Fibroblast of pulmonary artery (primary cell): ENCODE data around the gene KIF23.

Experiments used
- DNase-seq: peaks from one replicate; pipeline ENCODE4 v3.0.0-alpha.2; 2010; ENCODE audit warnings: low read depth
- H3K4me3 ChIP-seq: replicated peaks from 2 replicates; pipeline ENCODE4 v1.5.1; 2011; ENCODE audit warnings: low read depth, mild to moderate bottlenecking, control low read depth, low read length, moderate library complexity
- CTCF ChIP-seq: IDR thresholded peaks from 2 replicates; pipeline ENCODE4 v1.5.1; 2011; ENCODE audit warnings: mild to moderate bottlenecking, control low read depth, low read length, inconsistent platforms; ENCODE audit errors: missing control alignments

Gene KIF23

GRCh38 chr15:69413822-69414700, at the start of gene KIF23:
KIF23 (plus strand) TSS chr15:69414349; CDS start chr15:69414466, 117 bp downstream.
- H3K4me3 ChIP-seq = peak within 1 kb of the TSS; percentile 75
- no peak for TF ChIP-seq CTCF
- peak; percentile 94 for DNase-seq

GRCh38 chr15:69367236-69367635, 46.9 kb upstream of the KIF23 start:
- DNase-seq = no peak
- no peak for TF ChIP-seq CTCF
- no peak overlapping the region for H3K4me3 ChIP-seq

- TF ChIP-seq CTCF = no peak
- no peak overlapping the region for H3K4me3 ChIP-seq
- no peak for DNase-seq
Measured at GRCh38 chr15:69369631-69370030, 44.5 kb upstream of the KIF23 start.

GRCh38 chr15:69373406-69373805, 40.7 kb upstream of the KIF23 start:
- no peak for TF ChIP-seq CTCF
- no peak for DNase-seq
- H3K4me3 ChIP-seq = no peak overlapping the region

DNA sequence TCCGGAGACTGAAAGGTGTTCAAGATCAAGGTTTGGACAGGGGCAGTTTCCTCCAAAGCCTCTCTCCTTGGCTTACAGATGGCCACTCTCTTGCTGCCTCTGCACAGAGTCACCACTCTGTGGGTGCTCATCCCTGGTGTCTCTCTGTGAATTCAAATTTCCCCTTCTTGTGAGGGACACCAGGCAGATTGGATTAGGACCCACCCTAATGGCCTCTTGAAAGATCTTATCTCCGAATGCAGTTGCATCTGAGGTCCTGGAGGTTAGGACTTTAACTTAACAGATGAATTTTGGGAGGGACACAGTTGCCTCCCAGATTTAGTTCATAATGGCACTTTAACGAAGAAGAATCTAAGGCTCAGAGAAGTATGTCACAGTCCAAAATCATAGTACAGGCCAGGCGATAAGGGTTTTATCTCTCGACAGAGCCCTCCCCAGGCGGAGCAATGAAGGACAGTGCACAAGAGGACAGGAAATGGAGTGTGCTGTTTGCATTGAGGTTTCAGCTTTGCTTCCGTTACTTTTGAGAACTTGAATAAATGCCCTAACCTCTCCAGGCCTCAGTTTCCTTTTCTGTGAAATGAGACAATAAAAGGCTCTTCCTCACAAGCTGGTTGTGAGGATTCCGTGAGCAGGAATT, 38.9 kb upstream of the KIF23 start:
- DNase-seq = no peak
- no peak for TF ChIP-seq CTCF
- no peak overlapping the region for H3K4me3 ChIP-seq

DNA sequence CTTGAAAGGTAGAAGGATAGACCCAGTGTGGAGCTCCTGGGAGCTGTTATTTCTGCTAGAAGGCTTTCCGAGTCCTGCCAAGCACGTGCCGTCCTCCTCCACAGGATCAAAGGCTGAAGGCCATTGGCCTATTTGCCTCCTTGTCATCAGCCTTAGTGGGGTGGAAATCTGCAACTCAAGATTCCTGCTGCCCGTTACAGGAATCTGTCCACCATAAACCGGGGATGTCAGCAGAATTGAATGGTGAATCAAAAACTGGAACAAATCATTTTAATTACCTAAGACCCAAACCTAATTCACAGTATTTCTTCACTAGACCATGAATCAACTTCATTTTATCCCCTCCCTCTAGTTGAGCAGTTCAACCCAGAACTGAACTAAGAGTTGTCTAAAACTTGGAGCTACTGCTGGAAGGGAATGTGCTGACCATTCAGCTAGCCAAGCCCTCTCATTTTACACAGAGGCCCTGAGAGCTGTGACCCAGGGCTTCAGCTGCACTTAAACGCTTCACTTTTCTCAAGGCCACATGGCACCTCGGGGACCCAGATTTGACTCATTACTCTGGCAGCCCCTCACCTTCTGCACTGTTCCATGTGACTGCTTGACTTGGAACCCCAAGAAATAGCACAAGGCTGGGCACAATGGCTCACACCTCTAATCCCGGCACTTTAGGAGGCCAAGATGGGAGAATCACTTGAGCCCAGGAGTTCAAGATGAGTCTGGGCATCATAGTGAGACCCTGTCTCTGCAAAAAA, 36.8 kb upstream of the KIF23 start:
- no peak for DNase-seq

More for the DNA sequence above, 36.8 kb upstream of the KIF23 start:
- H3K4me3 ChIP-seq = no peak overlapping the region
- TF ChIP-seq CTCF = no peak
